SK-N-SH (cell line): ENCODE data around the gene MYOD1.

Experiments
- EZH2phosphoT487 ChIP-seq: fragments of 200-600 bp; sonication (generic); IDR thresholded peaks from 2 replicates; pipeline ENCODE4 v1.6.1; 2017; ENCODE audit warnings: low read depth, mixed run types, mild to moderate bottlenecking, antibody characterized with exemption, moderate library complexity, borderline replicate concordance
- MXI1 ChIP-seq: IDR thresholded peaks from 2 replicates; pipeline ENCODE4 v1.6.1; 2012; ENCODE audit warnings: mild to moderate bottlenecking, low read depth, low read length, improper control_type of control experiment
- NFIC ChIP-seq: IDR thresholded peaks from 2 replicates; pipeline ENCODE4 v1.4.0; 2012; ENCODE audit warnings: borderline replicate concordance
- POLR2AphosphoS5 ChIP-seq: IDR thresholded peaks from 2 replicates; pipeline ENCODE4 v1.6.1; 2012; ENCODE audit warnings: low read depth, low read length
- RAD21 ChIP-seq: IDR thresholded peaks from 2 replicates; pipeline ENCODE4 v1.6.1; 2012; ENCODE audit warnings: mild to moderate bottlenecking, low read length
- RFX5 ChIP-seq: IDR thresholded peaks from 2 replicates; pipeline ENCODE4 v1.6.1; 2012; ENCODE audit warnings: mild to moderate bottlenecking, improper control_type of control experiment, low read length
- TF ChIP-seq, protein P1 (sequence below): fragments of 200-600 bp; sonication (generic); IDR thresholded peaks from 2 replicates; pipeline ENCODE4 v1.6.1; 2017; ENCODE audit warnings: antibody characterized with exemption, mild to moderate bottlenecking, moderate library complexity

DNA sequence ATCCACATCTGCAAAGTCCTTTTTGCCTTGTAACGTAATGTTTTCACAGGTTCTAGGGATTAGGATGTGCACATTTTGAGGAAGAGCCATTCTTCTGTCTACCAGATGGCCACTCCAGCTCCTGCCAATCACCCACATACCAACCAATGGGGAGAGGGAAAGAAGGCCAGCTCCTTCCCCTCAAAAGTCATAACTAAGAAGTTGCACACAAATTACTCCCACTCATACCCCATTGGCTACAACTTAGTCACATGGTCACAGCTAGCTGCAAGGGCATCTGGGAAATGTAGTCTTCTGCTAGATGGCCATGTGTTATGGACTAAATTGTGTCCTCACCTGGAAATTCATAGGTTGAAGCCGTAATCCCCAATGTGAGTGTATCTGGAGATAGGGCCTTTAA lies 15.4 kb upstream of the MYOD1 start:
- TF ChIP-seq, protein P1, sequence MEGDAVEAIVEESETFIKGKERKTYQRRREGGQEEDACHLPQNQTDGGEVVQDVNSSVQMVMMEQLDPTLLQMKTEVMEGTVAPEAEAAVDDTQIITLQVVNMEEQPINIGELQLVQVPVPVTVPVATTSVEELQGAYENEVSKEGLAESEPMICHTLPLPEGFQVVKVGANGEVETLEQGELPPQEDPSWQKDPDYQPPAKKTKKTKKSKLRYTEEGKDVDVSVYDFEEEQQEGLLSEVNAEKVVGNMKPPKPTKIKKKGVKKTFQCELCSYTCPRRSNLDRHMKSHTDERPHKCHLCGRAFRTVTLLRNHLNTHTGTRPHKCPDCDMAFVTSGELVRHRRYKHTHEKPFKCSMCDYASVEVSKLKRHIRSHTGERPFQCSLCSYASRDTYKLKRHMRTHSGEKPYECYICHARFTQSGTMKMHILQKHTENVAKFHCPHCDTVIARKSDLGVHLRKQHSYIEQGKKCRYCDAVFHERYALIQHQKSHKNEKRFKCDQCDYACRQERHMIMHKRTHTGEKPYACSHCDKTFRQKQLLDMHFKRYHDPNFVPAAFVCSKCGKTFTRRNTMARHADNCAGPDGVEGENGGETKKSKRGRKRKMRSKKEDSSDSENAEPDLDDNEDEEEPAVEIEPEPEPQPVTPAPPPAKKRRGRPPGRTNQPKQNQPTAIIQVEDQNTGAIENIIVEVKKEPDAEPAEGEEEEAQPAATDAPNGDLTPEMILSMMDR: no peak
- no peak for TF ChIP-seq POLR2AphosphoS5
- no peak for TF ChIP-seq NFIC
- TF ChIP-seq RAD21: no peak
- TF ChIP-seq EZH2phosphoT487: no peak
- no peak for TF ChIP-seq MXI1
- TF ChIP-seq RFX5: no peak
